ENCODE data around the gene RAMAC. TPM values are rescaled to one million over a fixed set of nuclear protein-coding genes. Genes with fewer than 3 reads are reported as not detected.
A peak's percentile ranks its signal among the peaks of the same experiment; 100 is the strongest.
"Not testable (repeated sequence)": the region's sequence is repeated elsewhere in the genome, so short reads cannot be mapped to it uniquely, and the experiment has no call there.

RAMAC gene
- total RNA-seq, 1 donor from 2014 or later = 24.1 TPM

DNA sequence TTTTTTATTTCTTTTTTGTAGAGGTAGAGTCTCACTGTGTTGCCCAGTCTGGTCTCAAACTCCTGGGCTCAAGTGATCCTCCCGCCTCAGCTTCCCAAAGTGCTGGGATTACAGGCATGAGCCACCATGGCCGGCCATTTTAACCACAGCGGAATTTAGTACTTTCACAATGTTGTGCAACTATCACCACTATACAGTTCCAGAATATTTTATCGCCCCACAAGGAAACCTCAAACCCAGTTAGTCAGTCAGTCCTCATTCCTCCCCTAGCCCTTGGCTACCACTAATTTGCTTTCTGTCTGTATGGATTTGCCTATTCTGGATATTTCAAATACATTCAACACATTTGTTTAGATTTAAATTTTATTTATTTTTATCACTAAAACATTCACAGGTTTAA lies 17.9 kb upstream of the RAMAC start:
- no peak for DNase-seq (ENCODE audit: low read depth in 2 of 2)

DNA sequence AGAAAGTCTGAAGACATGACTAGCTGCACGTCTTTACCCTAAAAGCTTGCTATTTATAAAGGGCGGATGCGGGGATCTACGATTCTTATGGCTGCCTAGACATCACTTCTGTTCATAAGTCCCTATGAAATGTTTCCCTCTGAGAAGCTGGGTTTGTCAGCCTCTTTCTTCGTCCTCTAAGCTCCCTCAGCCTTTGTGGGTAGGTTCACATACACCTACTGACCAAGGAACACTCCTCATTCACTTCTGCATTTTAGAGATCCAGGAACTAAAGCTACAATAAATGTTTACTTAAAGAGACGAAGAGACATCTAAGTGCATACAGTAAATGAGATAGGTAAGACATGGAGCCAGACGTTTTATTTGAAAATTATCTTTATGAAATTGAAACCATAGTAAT lies 16.7 kb upstream of the RAMAC start:
- DNase-seq (ENCODE audit: low read depth in 2 of 2) = no peak

DNA sequence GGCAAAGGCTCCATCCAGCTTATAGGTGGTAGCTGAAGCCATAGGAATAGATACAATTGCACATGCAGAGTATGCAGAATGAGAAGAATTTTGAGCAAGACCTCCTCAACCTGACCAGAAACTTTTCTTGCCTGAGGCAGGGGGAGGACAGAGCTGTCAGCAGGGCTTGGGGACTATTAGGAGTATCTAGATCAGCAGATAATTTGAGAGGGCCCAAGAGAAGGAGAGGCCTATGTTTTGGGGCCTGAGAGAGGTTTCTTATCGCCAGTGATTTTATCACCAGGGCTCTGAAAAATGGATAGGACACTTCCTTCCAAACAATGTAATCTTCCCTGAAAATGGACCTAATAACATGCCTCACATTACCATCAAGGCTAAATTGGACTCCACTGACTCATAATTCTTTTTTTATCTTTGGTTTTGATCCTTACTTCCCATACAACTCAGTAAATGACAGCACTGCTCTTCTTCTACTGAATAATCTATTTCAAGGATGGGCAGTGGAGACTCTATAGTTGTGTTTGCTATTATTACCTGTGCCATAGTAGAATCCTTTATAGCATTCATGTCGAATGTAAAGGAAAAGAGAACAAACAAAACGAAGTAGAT lies 15.8 kb upstream of the RAMAC start:
- no peak for DNase-seq (ENCODE audit: low read depth in 2 of 2)

DNA sequence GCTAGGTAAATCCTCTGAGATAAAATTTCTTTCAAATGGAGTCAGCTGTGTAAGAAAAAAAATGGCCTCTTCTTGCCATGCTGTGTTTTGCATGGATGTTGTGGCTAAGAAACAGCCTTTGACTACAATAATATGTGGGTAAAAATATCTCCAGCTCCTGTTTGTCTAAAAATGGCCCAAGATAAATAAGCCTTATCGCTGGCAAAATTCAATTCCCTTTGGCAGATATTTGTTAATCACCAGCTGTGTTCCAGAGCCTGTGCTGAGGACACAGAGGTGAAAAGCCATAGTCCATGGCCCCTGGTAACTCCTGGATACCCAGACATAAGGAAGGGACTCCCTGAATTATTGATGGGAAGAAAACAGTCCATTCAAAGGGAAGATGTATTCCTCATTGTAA lies 15.3 kb upstream of the RAMAC start:
- DNase-seq (ENCODE audit: low read depth in 2 of 2) = no peak

DNA sequence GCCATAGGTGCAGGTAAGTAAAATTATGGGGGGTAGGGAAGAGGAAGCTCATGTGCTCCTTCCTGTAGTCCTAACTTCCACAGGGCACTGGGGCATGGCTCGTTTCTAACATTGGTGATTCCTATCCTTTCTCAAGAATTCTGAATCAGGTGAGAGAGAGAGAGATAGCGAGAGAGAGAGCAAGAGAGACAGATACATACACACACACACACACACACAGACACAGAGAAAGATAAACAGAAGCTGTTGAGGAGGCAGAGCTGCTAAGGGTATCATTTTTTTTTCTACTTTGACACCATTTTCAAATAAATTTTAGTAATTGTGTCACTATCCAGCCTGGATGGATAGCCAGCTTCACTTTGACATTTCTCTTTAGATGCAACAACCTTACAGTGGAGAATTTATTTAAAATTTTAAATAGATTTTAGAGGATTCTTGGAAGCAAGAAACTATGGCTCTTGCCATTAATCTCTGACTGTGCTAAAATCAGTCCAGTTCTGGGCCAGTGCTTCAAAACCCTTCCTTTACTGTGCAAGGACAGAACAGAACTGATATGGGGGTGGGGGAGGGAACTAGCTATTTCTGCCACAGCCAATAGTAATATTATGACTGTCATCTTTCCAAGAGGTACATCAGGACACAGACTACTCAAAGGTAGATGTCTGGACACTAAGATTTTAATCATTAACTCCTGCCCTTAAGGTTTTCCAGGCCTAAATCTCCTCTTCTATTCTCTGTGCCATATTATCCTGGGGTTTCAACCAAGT lies 14.6 kb upstream of the RAMAC start:
- no peak for DNase-seq (ENCODE audit: low read depth in 2 of 2)

DNA sequence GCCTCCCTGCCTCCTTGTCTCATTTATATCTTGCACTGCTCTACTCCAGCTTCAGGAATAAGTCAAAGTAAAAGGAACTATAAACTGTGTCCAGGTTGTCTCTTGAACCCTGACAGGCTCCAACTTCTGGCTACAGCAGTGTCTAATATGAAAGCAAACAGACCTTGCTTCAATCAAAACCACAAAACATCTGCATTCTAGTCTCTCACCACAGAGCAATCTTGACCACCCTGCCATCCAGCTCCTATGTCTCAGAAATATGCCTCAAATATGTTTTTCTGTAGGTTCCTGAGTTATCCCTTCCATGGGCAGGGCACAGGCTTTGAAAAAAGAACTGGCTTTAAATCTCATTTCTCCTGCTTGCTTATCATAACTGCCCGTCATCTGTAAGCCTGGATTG lies 13.0 kb upstream of the RAMAC start:
- DNase-seq (ENCODE audit: low read depth in 2 of 2) = no peak

DNA sequence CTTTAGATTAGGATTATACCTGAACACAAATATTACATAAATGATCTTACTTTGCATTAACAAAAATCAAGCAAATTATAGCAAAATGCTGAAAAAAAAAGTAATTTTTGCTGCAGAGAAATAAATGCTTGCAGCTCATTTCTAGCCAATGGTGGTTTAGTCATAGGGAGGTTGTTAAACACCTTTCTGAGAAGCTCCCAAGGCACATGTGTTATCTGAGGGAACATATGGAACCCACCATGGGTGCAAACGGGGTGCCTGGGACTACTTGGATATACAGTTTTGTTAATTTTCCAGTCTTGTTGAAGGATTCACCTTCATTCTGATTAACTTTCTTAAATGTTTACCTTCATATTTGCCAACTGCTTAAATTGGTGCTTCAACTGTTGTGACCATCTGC lies 8.9 kb upstream of the RAMAC start:
- no peak for DNase-seq (ENCODE audit: low read depth in 2 of 2)

DNA sequence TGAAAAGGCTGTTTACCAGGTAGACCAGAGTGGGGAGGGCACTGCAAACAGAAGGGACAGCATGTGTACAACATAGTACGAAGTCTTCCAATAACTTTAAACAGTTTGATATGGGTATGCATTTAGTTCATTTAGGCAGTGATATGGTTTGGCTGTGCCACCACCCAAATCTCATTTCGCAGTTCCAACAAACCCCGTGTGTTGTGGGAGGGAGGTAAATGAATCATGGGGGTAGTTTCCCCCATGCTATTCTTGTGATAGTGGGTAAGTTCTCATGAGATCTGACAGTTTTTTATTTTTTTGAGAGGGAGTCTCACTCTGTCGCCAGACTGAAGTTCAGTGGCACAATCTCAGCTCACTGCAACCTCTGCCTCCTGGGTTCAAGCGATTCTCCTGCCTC lies 7.6 kb upstream of the RAMAC start:
- DNase-seq (ENCODE audit: low read depth in 2 of 2) = no peak

DNA sequence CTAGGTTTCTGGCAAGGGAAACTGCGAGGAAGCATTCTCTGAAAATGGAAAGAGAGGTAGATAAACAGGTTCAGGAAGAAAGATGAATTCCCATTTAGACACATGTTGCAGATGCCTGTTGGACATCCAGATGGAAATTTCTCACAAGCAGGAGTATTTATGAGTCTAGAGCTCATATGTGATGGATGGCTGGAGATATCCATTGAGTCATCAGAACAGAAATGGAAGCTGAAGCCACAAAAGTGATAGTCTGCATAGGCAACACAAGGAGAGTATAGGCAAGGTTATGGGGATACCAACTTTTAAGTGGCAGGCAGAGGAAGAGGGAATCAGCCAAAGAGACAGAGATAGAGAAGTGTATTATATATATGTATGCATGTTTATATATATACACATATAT lies 6.3 kb upstream of the RAMAC start:
- no peak for DNase-seq (ENCODE audit: low read depth in 2 of 2)

DNA sequence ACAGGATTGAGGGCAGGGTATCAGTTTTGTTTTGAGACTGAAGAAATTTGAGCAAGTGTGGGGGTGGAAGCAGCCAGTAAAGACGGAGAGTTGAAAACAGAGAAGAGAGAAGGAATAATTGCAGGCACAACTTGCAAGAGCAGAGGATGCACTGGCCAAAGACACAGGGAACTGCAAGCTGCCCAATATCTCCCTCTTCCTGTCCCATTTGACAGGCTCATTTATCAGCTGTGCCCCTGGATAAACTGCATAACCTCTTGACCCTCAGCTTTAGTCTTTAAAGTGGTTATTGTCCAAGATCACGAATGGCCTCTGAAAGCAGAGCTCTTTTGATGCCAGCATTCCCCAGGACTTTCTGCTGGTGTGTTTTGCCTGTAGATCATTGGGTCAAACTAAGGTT lies 5.0 kb upstream of the RAMAC start:
- DNase-seq (ENCODE audit: low read depth in 2 of 2) = no peak

DNA sequence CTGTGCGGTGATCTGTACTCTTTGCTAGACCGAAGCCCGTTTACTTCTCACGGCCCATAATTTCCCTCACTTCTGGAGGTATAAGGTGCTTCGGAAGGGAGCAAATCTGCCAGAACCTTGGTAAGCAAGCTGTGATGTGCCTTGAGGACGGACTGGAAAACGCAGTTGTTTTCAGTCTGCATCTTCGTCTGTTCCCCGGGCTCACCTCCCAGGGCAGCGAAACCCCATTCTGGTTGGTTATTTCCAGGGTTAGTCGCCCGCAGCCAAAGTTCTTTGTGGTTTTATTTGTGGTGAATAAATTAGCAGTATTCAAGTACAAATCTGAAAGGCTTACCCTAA lies 401 bp downstream of the RAMAC start:
- DNase-seq (ENCODE audit: low read depth in 2 of 2) = peak in 1 of 2 donors; percentile 35

DNA sequence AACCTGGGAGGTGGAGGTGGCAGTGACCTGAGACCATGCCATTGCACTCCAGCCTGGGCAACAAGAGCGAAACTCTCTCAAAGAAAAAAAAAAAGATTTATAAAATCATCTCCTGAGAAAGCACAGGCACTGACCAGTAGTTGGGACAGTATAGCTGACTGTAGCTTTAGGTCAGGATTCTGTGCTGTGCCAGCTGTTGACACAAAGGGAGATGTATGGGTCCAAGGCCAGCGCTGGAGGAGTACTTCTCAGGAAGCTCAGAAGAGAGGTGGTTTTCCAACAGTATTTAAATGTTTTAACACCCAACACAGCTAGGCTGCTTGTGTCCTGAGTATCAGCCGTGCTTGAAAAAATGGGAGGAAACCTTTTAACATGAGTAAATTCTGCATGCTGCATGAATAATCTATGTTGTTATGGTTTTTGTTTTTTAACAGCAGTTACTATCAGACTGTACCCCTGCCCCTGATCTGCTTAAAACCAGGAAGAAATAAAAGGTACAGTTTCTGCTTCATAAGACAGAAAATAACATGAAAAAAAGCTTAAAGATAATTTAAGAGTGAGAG lies 6.5 kb downstream of the RAMAC start:
- DNase-seq (ENCODE audit: low read depth in 2 of 2) = no peak

DNA sequence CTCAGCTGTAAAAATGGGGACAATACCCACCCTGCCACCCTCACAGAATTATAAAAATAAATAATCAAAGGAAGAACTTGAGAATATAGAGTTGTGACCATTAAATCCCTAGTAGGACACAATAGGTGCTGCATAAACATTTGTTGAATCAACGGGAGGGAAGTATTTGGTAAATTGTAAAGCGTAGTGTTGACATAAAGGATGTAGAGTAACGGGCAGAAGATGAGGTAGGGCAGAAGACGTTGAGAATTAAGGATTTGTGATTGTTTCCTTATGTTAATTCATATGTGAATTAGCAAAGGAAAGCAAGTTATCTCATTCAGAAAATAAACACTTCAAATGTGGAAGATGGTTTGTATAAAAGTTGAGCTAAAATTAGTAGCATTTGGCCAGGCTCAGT lies 7.1 kb downstream of the RAMAC start:
- no peak for DNase-seq (ENCODE audit: low read depth in 2 of 2)

DNA sequence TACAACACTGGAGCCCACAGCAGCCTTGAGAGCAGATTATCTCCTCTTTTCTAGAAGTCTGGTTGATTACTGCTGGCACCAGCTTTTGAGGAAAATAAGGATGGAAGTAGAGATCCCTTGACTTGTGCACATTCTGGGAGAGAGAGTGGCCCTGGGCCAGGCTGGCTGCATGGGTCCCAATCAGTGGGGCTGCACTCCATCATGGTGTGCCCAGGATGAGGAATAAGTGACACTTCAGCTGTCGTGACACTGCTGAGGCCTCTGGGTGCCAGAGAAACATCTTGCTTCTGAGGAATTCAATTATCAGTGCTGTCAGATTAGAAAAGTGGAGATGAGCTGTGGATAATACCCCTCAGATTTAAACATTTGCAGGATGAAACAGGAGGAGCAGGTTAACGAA lies 9.1 kb downstream of the RAMAC start:
- DNase-seq (ENCODE audit: low read depth in 2 of 2) = no peak

DNA sequence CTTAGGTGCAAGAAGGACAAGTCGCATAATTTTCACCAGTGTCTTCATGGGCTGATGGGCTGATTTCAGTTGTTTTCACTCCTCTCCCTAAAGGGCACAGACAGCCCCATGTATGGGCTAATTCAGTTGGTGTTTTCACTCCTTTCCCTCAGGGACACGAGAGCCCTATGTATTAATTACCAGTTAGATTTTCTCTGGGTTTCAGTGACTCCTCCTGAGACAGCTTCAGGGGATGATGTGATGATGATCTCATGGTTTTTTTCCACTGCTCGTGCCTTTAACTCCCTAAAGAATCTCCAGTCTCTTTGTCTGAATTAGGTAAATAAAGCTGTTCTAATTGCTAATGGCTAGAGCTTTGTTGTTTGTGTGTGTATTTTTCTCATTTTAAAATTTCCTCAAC lies 9.9 kb downstream of the RAMAC start:
- DNase-seq (ENCODE audit: low read depth in 2 of 2) = no peak

DNA sequence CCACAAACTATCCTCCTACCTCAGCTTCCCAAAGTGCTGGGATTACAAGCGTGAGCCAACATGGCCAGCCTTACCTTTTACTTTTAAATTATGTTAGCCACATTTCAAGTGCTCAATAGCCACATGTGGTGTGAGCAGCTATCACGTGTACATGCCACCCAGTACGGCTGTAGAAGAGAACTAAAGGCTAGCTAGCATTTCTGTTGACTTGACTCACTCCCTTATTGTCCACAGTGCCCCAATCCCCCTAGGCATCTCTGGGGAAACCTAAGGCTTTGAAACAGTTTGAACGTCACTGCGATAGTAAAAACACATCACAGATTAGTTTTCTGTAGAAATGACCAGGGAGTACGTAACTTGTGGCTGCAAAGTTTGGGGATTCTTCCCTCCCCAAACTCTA lies 13.4 kb downstream of the RAMAC start:
- DNase-seq (ENCODE audit: low read depth in 2 of 2) = no peak

DNA sequence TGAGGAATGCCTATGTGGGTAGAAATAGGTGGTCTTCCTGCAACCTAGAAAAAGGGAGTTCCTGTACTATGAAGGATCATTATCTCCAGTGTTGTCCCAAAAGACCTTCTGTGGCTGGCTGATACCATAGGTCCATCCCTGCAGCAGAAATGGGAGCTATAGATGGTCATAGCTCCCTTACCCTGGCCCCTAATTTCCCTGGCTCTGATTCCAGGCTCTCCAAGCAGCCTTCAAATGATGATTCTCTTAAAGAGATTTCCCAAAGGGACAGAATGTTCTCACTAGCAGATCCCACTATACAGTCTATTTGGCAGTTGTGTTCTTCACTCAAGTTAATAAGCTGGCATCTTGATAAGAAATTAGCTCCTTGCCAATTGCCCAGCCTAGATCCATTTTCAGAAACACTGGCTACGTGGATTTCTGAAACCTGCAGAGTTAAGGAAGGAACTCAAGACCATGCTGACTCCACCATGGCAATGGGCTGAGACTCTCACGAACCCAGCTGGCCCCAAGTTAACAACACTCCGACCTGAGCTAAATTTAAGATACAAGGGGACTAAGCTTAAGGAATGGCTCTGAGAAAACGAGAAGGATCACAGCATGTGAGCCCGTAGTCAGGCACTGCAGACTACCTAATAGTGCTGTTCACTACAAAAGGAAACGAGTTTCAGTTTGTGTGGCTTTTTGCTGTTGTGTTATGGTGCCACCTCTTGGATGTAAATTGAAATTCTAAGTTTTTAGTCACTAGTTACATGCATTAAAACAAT lies 14.1 kb downstream of the RAMAC start:
- peak; percentile 60 to 66 for DNase-seq (ENCODE audit: low read depth in 2 of 2)

DNA sequence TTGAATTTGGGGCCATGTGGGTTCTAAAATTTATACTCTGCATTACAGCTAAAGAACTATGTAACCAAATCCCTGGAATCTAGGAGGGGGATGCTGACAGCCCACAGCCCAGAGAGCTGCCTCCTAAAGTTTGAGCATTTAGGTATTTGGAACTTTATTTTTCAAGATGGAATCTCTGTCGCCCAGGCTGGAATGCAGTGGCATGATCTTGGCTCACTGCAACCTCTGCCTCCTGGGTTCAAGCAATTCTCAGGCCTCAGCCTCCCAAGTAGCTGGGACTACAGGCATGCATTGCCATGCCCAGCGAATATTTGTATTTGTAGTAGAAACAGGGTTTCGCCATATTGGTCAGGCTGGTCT lies 14.6 kb downstream of the RAMAC start:
- DNase-seq (ENCODE audit: low read depth in 2 of 2) = not testable (repeated sequence)

DNA sequence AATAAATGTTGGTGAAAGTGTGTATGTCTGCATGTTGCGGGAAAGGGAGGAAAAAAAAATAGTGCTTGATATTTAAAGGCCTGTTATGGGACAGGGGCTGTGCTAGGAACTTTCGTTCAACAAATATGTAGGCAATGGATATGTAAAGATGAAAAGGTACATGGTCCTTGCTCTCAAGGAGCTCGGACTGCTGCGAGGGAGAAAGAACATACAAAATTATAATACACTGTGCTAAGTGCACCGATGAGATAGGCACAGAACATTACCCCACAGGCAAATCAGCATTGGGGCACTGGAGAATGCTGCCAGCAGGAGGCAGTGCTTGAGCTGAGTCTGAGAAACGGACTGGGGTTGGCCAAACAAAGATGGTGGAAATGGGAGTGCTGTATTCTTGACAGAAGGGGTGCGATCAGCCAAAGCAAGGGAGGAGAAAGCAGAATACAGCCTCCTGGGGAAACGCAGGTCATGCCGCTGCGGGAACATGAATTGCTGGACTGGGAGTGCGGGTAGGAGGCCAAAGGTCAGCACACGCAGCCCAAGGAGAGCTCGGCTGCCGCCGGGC lies 24.8 kb downstream of the RAMAC start:
- DNase-seq (ENCODE audit: low read depth in 2 of 2) = peak; percentile 75 to 85

DNA sequence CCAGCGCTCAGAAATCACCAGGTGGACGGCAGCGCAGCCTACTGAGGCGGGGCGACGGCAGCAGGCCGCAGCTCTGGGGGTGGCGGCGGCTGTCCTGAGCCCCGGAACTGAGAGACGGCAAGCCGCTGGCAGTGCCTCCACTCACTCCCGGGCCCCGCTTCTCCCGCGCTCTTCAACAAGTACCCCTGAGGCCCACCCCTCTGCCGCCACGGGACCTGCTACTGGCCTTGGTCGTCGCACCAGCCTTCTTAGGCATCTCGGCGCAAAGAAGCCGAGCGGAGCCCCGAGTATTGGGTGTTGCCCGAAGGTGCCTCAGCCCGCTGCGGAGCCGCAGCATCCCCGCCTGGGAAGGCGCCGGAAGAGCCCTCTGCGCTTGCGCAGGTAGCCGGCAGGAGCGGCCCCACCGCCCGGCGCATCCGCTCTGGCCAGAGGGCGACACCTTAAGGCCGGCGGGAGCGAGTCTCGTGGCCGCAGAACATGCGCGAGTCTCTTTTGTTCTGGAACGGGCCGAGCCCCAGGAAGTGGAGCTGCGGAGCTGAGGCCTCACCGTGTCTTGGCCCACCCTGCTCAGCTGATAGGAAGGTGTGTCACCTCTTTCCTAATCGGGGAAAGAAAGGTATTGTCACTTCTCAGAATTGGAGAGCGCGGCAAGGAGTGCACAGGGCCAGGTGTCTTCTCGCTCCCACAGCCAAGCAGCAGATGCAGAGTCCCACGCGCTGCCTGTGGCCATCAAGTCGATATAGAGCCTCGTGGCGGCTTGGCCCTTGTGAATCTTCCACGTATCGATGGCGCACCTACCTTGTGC lies 25.5 kb downstream of the RAMAC start, which contains the start of gene C15orf40:
TSS of gene C15orf40 (minus strand) at position 369 of the 805 bp plus-strand sequence. CDS start at position 337, 32 bp downstream.
- peak; percentile 60 to 90 for DNase-seq (ENCODE audit: low read depth in 2 of 2)

DNA sequence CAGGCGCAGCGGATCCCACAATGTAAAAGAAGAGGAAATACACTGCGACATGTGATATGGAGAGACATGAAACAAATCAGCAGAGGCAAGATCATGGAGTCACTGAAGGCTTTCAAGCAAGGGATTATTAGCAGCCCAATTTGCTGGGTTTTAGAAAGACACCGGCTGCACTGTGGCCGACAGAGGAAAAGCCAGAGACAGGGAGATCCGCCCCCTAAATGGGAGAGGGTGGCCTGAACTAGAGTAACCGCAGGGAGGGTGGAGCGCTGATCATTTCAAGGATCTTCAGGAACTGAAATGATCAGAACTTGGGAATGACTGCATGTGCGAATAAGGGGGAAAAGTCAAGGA lies 26.0 kb downstream of the RAMAC start:
- DNase-seq (ENCODE audit: low read depth in 2 of 2) = no peak
